ENCODE measurements around the gene ANKRD34C. TPM values are rescaled to one million over a fixed set of nuclear protein-coding genes. Genes with fewer than 3 reads are reported as not detected.
"Not testable (repeated sequence)": the region's sequence is repeated elsewhere in the genome, so short reads cannot be mapped to it uniquely, and the experiment has no call there.

Gene ANKRD34C
- total RNA-seq, 1 donor from 2014 or later, result not detected

- DNase-seq (ENCODE audit: low spot score), result no peak
These were observed 28.7 kb downstream of the ANKRD34C start, which contains the start of gene TMED3 for GRCh38 chr15:79310985-79311900. Gene TMED3, plus strand, starts transcription at chr15:79311112. Its CDS starts 138 bp downstream, at chr15:79311250.

GRCh38 chr15:79311901-79312553, 29.5 kb downstream of the ANKRD34C start:
- no peak for DNase-seq (ENCODE audit: low spot score)

GRCh38 chr15:79314186-79314585, 31.7 kb downstream of the ANKRD34C start:
- DNase-seq (ENCODE audit: low spot score), result no peak

- DNase-seq (ENCODE audit: low spot score), result no peak
These were observed 32.3 kb downstream of the ANKRD34C start for GRCh38 chr15:79314811-79315210.

GRCh38 chr15:79315623-79316328, 33.3 kb downstream of the ANKRD34C start:
- DNase-seq (ENCODE audit: low spot score), result no peak

- DNase-seq (ENCODE audit: low spot score), result no peak
These were observed 34.3 kb downstream of the ANKRD34C start for GRCh38 chr15:79316864-79317263.

- not testable (repeated sequence) for DNase-seq (ENCODE audit: low spot score)
These were observed 37.5 kb downstream of the ANKRD34C start for GRCh38 chr15:79319973-79320372.

- DNase-seq (ENCODE audit: low spot score), result no peak
These were observed 39.4 kb downstream of the ANKRD34C start for GRCh38 chr15:79321876-79322275.

GRCh38 chr15:79322306-79322705, 39.8 kb downstream of the ANKRD34C start:
- DNase-seq (ENCODE audit: low spot score), result no peak

- DNase-seq (ENCODE audit: low spot score), result no peak
These were observed 40.4 kb downstream of the ANKRD34C start for GRCh38 chr15:79322945-79323344.

GRCh38 chr15:79329171-79329611, 46.7 kb downstream of the ANKRD34C start:
- DNase-seq (ENCODE audit: low spot score), result no peak

Other genes with a start within 250 kb of the ANKRD34C start
- gene RASGRF1, start 191.9 kb upstream of the ANKRD34C start, total RNA-seq, result not detected
- gene TMED3, start 28.4 kb downstream of the ANKRD34C start, total RNA-seq, result 27.8 TPM
- gene MINAR1, start 149.6 kb downstream of the ANKRD34C start, total RNA-seq, result 0.45 TPM